Measurements from ENCODE around the gene SVBP.

Gene SVBP

DNA sequence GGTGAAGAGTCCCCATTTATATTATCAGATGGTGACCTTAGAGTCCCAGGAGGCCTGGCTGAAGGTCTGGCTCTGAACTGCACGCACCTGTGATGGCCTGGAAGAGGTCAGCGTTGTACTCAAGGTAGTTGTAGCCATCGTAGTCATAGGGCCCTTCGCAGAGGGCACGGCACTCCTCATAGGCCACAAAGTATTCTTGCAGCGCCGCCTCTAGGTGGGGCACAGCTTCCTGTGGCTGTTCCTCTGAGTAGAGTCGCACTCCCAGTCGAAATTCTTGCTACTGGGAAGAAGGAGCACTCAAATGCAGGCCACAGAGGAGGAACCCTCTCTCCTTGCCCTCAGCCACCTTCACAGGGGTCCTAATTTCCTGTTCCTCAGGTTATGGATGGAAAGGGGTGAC, 58.1 kb downstream of the SVBP start:
- no peak for DNase-seq

DNA sequence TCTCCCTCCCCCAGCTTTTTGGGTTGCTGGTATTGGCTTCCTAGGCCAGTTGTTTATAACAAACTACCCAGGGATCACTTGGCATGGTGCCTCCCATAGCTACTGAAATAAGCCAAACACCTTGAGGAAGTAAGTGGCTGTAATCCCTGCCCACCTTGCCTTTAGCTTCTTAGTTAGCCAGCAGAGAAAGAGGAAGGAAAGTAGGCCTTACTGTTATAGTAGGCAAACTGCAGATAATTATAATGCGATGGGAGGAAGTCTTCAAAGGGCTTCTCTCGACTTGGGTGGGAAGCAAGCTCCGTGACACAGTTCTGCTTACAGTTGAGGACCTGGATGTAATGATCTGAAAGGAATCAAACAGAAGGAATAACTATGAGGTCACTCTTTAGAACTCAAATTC, 58.6 kb downstream of the SVBP start:
- DNase-seq, result no peak

DNA sequence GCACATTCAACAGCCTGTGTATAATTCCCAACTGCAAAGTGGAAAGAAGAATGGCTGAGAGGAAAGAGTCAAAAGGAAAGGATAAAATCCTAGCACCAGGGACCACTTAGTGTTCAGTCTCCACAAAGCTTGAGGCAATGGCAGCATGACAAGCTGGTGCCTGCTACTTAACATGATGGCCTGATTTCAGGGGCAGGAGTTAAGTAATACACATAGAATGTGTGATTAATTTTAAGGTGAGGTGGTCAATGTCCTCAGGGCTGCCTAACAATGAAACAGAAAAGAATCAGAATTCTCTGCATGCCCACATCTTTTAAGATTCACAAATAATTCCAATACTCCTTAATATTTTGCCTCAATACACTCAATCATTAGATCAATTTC, 59.3 kb downstream of the SVBP start:
- DNase-seq, result no peak
